SK-N-SH (cell line): Measurements from ENCODE around the gene CCRL2. TPM values are rescaled to one million over a fixed set of nuclear protein-coding genes. Genes with fewer than 3 reads are reported as not detected.
"Not testable (repeated sequence)": the region's sequence is repeated elsewhere in the genome, so short reads cannot be mapped to it uniquely, and the experiment has no call there.

Experiments
- CTCF ChIA-PET: fragments of 300-600, 350-600 bp; formaldehyde crosslinking; extraction: SDS; loops from one replicate; lab custom pipeline; 2021; lab: Yijun Ruan, JAX
- POLR2A ChIA-PET: fragments of 350-600 bp; sonication (Branson Sonifier 250); formaldehyde crosslinking; extraction: SDS; loops from one replicate; lab custom pipeline; 2020; ENCODE audit warnings: antibody characterized with exemption, inconsistent platforms; lab: Yijun Ruan, JAX
- DNase-seq: peaks from one replicate; pipeline ENCODE4 v3.0.0; 2012
- H2AFZ ChIP-seq: fragments of 200-600 bp; sonication (generic); 2 replicates; pipeline ENCODE4 v1.8.1; 2016; ENCODE audit warnings: antibody characterized with exemption, mild to moderate bottlenecking, low read depth
- H3F3A ChIP-seq: fragments of 200-600 bp; sonication (generic); replicated peaks from 2 replicates; pipeline ENCODE3; 2016; ENCODE audit warnings: antibody characterized with exemption, mild to moderate bottlenecking; ENCODE audit not compliant: insufficient read depth
- H3K27ac ChIP-seq, 2 experiments: fragments of 200-500 bp in 1 of 2; fragments of 200-600 bp in 1 of 2; sonication (Bioruptor generic) in 1 of 2; sonication (generic), shearing (Covaris generic) in 1 of 2; 2 replicates each; pipeline versions ENCODE4 v1.5.1 to v1.6.1; 2014 to 2016; ENCODE audit warnings: low read depth in 2 of 2, inconsistent platforms in 1 of 2, low read length in 1 of 2, mild to moderate bottlenecking in 1 of 2, mixed read lengths in 1 of 2
- H3K27me3 ChIP-seq: fragments of 200-600 bp; sonication (generic), shearing (Covaris generic); 2 replicates; pipeline ENCODE4 v1.6.1; 2016; ENCODE audit warnings: mixed run types; ENCODE audit not compliant: insufficient read depth
- H3K36me3 ChIP-seq, 2 experiments: fragments of 200-500 bp in 1 of 2; fragments of 200-600 bp in 1 of 2; sonication (Bioruptor generic) in 1 of 2; sonication (generic) in 1 of 2; replicated peaks in 1 of 2; 2 replicates each; pipeline versions ENCODE3 to v1.5.1; 2014 to 2016; ENCODE audit warnings: low read length in 1 of 2, mild to moderate bottlenecking in 1 of 2; ENCODE audit not compliant: insufficient read depth in 2 of 2, control insufficient read depth in 1 of 2
- H3K4me1 ChIP-seq, 2 experiments: fragments of 200-500 bp in 1 of 2; fragments of 200-600 bp in 1 of 2; sonication (Bioruptor generic) in 1 of 2; sonication (generic), shearing (Covaris generic) in 1 of 2; 2 replicates each; pipeline versions ENCODE4 v1.5.1 to v1.6.1; 2014 to 2016; ENCODE audit warnings: low read depth in 1 of 2, low read length in 1 of 2, mixed run types in 1 of 2; ENCODE audit not compliant: insufficient read depth in 2 of 2, control insufficient read depth in 1 of 2
- H3K4me2 ChIP-seq: fragments of 200-600 bp; sonication (generic), shearing (Covaris generic); 2 replicates; pipeline ENCODE4 v1.6.1; 2017; ENCODE audit warnings: mixed run types
- H3K4me3 ChIP-seq, 2 experiments: fragments of 200-500 bp in 1 of 2; fragments of 200-600 bp in 1 of 2; sonication (Bioruptor generic) in 1 of 2; sonication (generic), shearing (Covaris generic) in 1 of 2; 2 replicates each; pipeline versions ENCODE4 v1.5.1 to v1.8.1; 2014 to 2016; ENCODE audit warnings: low read depth in 2 of 2, inconsistent platforms in 1 of 2, low read length in 1 of 2, mild to moderate bottlenecking in 1 of 2, mixed read lengths in 1 of 2, moderate library complexity in 1 of 2
- H3K79me2 ChIP-seq: fragments of 200-600 bp; sonication (generic); 2 replicates; pipeline ENCODE4 v1.8.1; 2017; ENCODE audit warnings: mild to moderate bottlenecking; ENCODE audit not compliant: insufficient read depth
- H3K9ac ChIP-seq: fragments of 200-600 bp; sonication (generic); 2 replicates; pipeline ENCODE4 v1.6.1; 2017; ENCODE audit warnings: mixed run types
- H3K9me2 ChIP-seq: fragments of 200-600 bp; sonication (generic); 2 replicates; pipeline ENCODE4 v1.6.1; 2017; ENCODE audit warnings: mixed run types
- H3K9me3 ChIP-seq: fragments of 200-600 bp; sonication (generic); 2 replicates; pipeline ENCODE4 v1.6.1; 2017; ENCODE audit warnings: mixed run types, mild to moderate bottlenecking, moderate library complexity
- H4K20me1 ChIP-seq: fragments of 200-600 bp; sonication (generic); 2 replicates; pipeline ENCODE4 v1.6.1; 2017; ENCODE audit warnings: mild to moderate bottlenecking, mixed run types; ENCODE audit not compliant: insufficient read depth
- EP300 ChIP-seq, 2 experiments: IDR thresholded peaks; 2 replicates each; pipeline versions ENCODE4 v1.4.0 to v1.6.1; 2012; ENCODE audit warnings: borderline replicate concordance in 1 of 2, low read depth in 1 of 2, low read length in 1 of 2
- FOSL2 ChIP-seq: IDR thresholded peaks from 2 replicates; pipeline ENCODE4 v1.4.0; 2012; ENCODE audit warnings: low read depth, mild to moderate bottlenecking, moderate library complexity, borderline replicate concordance
- FOXM1 ChIP-seq: IDR thresholded peaks from 2 replicates; pipeline ENCODE4 v1.4.0; 2012; ENCODE audit warnings: low read depth, mild to moderate bottlenecking
- SIN3A ChIP-seq: IDR thresholded peaks from 2 replicates; pipeline ENCODE4 v1.6.1; 2012; ENCODE audit warnings: low read depth, mild to moderate bottlenecking, low read length, moderate library complexity, borderline replicate concordance
- TAF1 ChIP-seq: IDR thresholded peaks from 2 replicates; pipeline ENCODE4 v1.6.1; 2012; ENCODE audit warnings: low read depth, mild to moderate bottlenecking, low read length, moderate library complexity, borderline replicate concordance
- TEAD4 ChIP-seq: IDR thresholded peaks from 2 replicates; pipeline ENCODE4 v1.4.0; 2012; ENCODE audit warnings: mild to moderate bottlenecking, borderline replicate concordance; ENCODE audit not compliant: insufficient read depth
- ZBTB33 ChIP-seq: IDR thresholded peaks from 2 replicates; pipeline ENCODE4 v1.4.0; 2012; ENCODE audit warnings: low read depth, borderline replicate concordance
- WGBS: methylation state at CpG from one replicate; pipeline ENCODE4 v1.1.6; 2017; ENCODE audit warnings: low lambda C conversion rate; 5-methylcytosine and 5-hydroxymethylcytosine counted together
- polyA plus RNA-seq, 3 experiments: library from polyadenylated mRNA; depleted of rRNA; stranded (reverse); fragments of >200 nt; gene quantifications; 2 replicates each; pipeline ENCODE4 v1.2.3, GENCODE V29; 2012
- TF ChIP-seq, protein P1 (sequence below): fragments of 150-350 bp; IDR thresholded peaks from 2 replicates; pipeline ENCODE4 v1.6.1; 2017; ENCODE audit warnings: antibody characterized with exemption, low read length, low read depth, borderline replicate concordance
- TF ChIP-seq, protein P2 (sequence below): IDR thresholded peaks from 2 replicates; pipeline ENCODE4 v1.4.0; 2012; ENCODE audit warnings: low read depth, borderline replicate concordance

The CCRL2 gene
- polyA plus RNA-seq, 1 of the 3 experiments (the other 2 are of a cell fraction) = not detected

- TF ChIP-seq ZBTB33 = no peak
- no peak for TF ChIP-seq FOXM1
- TF ChIP-seq SIN3A = no peak
- no peak for TF ChIP-seq FOSL2
- TF ChIP-seq, protein P1, sequence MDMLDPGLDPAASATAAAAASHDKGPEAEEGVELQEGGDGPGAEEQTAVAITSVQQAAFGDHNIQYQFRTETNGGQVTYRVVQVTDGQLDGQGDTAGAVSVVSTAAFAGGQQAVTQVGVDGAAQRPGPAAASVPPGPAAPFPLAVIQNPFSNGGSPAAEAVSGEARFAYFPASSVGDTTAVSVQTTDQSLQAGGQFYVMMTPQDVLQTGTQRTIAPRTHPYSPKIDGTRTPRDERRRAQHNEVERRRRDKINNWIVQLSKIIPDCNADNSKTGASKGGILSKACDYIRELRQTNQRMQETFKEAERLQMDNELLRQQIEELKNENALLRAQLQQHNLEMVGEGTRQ = no peak
- TF ChIP-seq, protein P2, sequence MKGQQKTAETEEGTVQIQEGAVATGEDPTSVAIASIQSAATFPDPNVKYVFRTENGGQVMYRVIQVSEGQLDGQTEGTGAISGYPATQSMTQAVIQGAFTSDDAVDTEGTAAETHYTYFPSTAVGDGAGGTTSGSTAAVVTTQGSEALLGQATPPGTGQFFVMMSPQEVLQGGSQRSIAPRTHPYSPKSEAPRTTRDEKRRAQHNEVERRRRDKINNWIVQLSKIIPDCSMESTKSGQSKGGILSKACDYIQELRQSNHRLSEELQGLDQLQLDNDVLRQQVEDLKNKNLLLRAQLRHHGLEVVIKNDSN = no peak
Observed at GRCh38 chr3:46400846-46401245, 6.2 kb upstream of the CCRL2 start (continued).

GRCh38 chr3:46401579-46401978 lies 5.5 kb upstream of the CCRL2 start:
- no peak overlapping the region for H3K9ac ChIP-seq
- no peak overlapping the region for H2AFZ ChIP-seq
- no peaks in the 10 kb centered on the region for H3K36me3 ChIP-seq
- TF ChIP-seq EP300 (IDR thresholded peaks at IDR 0.05; ENCODE audit: borderline replicate concordance in 1 of 2, low read depth in 1 of 2, low read length in 1 of 2) = no peak
- TF ChIP-seq TEAD4 = no peak
- no peak for TF ChIP-seq ZBTB33
- no peak for TF ChIP-seq TAF1
- TF ChIP-seq SIN3A = no peak
- TF ChIP-seq, all 33 proteins: peak for 0
- WGBS = 70% methylated on average over 2 of the region's 2 CpGs
- Histone ChIP-seq H3K4me3 (no peak overlapping the region), H3K9me2 (no peaks in the 10 kb centered on the region; the same call in 1 of the 2 replicates), H3K9me3 (no peaks in the 10 kb centered on the region), H3F3A (no peaks in the 10 kb centered on the region), H3K4me2 (no peak overlapping the region), H3K4me1 (no peaks in the 10 kb centered on the region), H4K20me1 (no peaks in the 10 kb centered on the region), H3K27me3 (no peaks in the 10 kb centered on the region; the same call in 1 of the 2 replicates), H3K79me2 (no peaks in the 10 kb centered on the region), H3K27ac (no peak overlapping the region)
- DNase-seq = no peak
- ChIA-PET POLR2A (no interaction called here), CTCF (no interaction called here)

- H3K27ac ChIP-seq, H3K79me2 ChIP-seq, H3K36me3 ChIP-seq, H3K4me3 ChIP-seq, H3K4me2 ChIP-seq, H3K9me3 ChIP-seq, H3K4me1 ChIP-seq, POLR2A ChIA-PET, H3K9me2 ChIP-seq, H3F3A ChIP-seq, H2AFZ ChIP-seq, H4K20me1 ChIP-seq, H3K27me3 ChIP-seq, DNase-seq, H3K9ac ChIP-seq: not testable (repeated sequence)
- CTCF ChIA-PET = interaction anchor here (0.7 to 1.4 kb wide), 4 partner anchors 9 to 85 kb away, joined by 3 read pairs; no protein-coding TSS in a partner anchor
- 9% methylated on average over 4 of the region's 4 CpGs for WGBS
Observed at GRCh38 chr3:46402902-46403301, 4.2 kb upstream of the CCRL2 start.
